ENCODE results near the gene CCDC186. TPM values are rescaled to one million over a fixed set of nuclear protein-coding genes. Genes with fewer than 3 reads are reported as not detected.
"Not testable (repeated sequence)": the region's sequence is repeated elsewhere in the genome, so short reads cannot be mapped to it uniquely, and the experiment has no call there.

The CCDC186 gene
- total RNA-seq, 1 experiment from 2014 or later = 17.1 TPM

GRCh38 chr10:114149476-114149875 is 24.5 kb downstream of the CCDC186 start:
- CTCF ChIA-PET; intact Hi-C loops (cut with micrococcal nuclease); H3K9ac ChIP-seq (ENCODE audit: low read length); H3K9me2 ChIP-seq (ENCODE audit: insufficient read depth); H2AFZ ChIP-seq (ENCODE audit: low read depth, low read length, poor library complexity, severe bottlenecking); H3K79me2 ChIP-seq (ENCODE audit: insufficient read depth, low read length); H3K27me3 ChIP-seq (ENCODE audit: insufficient read depth, low read length); BruUV-seq (replicated peaks); H4K20me1 ChIP-seq (ENCODE audit: insufficient read depth); ATAC-seq; RAD21 ChIA-PET (ENCODE audit: low non-redundant PET in 1 of 2, low total read pairs in 2 of 2, uncharacterized antibody in 2 of 2, unreplicated experiment in 2 of 2); H3K4me3 ChIP-seq (replicated peaks in 1 of 2; ENCODE audit: low read depth in 1 of 2, low read length in 2 of 2); H3K4me2 ChIP-seq (ENCODE audit: low read length); H3K27ac ChIP-seq (ENCODE audit: low read depth, low read length); H3K36me3 ChIP-seq (ENCODE audit: control insufficient read depth in 1 of 2, insufficient read depth in 2 of 2, low read length in 2 of 2); DNase-seq (ENCODE audit: low read depth, low spot score); POLR2A ChIA-PET; H3K9me3 ChIP-seq (ENCODE audit: control insufficient read depth in 1 of 2, insufficient read depth in 1 of 2, low read depth in 1 of 2, low read length in 2 of 2): not testable (repeated sequence)
- H3K4me1 ChIP-seq (ENCODE audit: control insufficient read depth in 1 of 2, insufficient read depth in 2 of 2, low read length in 2 of 2) = peaks cover 0 to 15% of the 10 kb centered on the region in 2 experiments; a peak in 2 of 4 replicates

GRCh38 chr10:114143160-114143559 is 30.8 kb downstream of the CCDC186 start:
- DNase-seq (ENCODE audit: low read depth, low spot score) (no peak), ATAC-seq (no peak)
- H3K36me3 ChIP-seq (ENCODE audit: control insufficient read depth in 1 of 2, insufficient read depth in 2 of 2, low read length in 2 of 2) = no peaks in the 10 kb centered on the region
- BruUV-seq (replicated peaks) = no TSS peak
- H3K27ac ChIP-seq (ENCODE audit: low read depth, low read length) = no peak overlapping the region
- CTCF ChIA-PET = no interaction called here
- H3K79me2 ChIP-seq (ENCODE audit: insufficient read depth, low read length) = no peaks in the 10 kb centered on the region
- no peaks in the 10 kb centered on the region for H3K27me3 ChIP-seq (ENCODE audit: insufficient read depth, low read length)
- H3K4me3 ChIP-seq (replicated peaks in 1 of 2; ENCODE audit: low read depth in 1 of 2, low read length in 2 of 2) = no peak overlapping the region
- no peaks in the 10 kb centered on the region for H3K4me1 ChIP-seq (ENCODE audit: control insufficient read depth in 1 of 2, insufficient read depth in 2 of 2, low read length in 2 of 2)
- no peak overlapping the region for H2AFZ ChIP-seq (ENCODE audit: low read depth, low read length, poor library complexity, severe bottlenecking)
- H3K9me2 ChIP-seq (ENCODE audit: insufficient read depth) = no peaks in the 10 kb centered on the region
- POLR2A ChIA-PET = no interaction called here
- H3K4me2 ChIP-seq (ENCODE audit: low read length) = no peak overlapping the region
- intact Hi-C loops (cut with micrococcal nuclease) = no loop called here
- RAD21 ChIA-PET (ENCODE audit: low non-redundant PET in 1 of 2, low total read pairs in 2 of 2, uncharacterized antibody in 2 of 2, unreplicated experiment in 2 of 2) = no interaction called here
- no peaks in the 10 kb centered on the region for H4K20me1 ChIP-seq (ENCODE audit: insufficient read depth)
- no peak overlapping the region for H3K9ac ChIP-seq (ENCODE audit: low read length)
- H3K9me3 ChIP-seq (ENCODE audit: control insufficient read depth in 1 of 2, insufficient read depth in 1 of 2, low read depth in 1 of 2, low read length in 2 of 2) = no peaks in the 10 kb centered on the region
- TF ChIP-seq RAD21 (IDR thresholded peaks at IDR 0.05; ENCODE audit: low read depth) = no peak
- TF ChIP-seq CEBPB (IDR thresholded peaks at IDR 0.05; ENCODE audit: low read depth) = no peak
- TF ChIP-seq SIN3A (IDR thresholded peaks at IDR 0.05; ENCODE audit: low read depth) = no peak
- no peak for TF ChIP-seq ZBTB33 (IDR thresholded peaks at IDR 0.05; ENCODE audit: extremely low read depth, insufficient replicate concordance, low read length)
- TF ChIP-seq EZH2phosphoT487 (IDR thresholded peaks at IDR 0.05; ENCODE audit: borderline replicate concordance) = no peak
- no peak for TF ChIP-seq SP1 (IDR thresholded peaks at IDR 0.05; ENCODE audit: low read depth)
- TF ChIP-seq, protein P1, sequence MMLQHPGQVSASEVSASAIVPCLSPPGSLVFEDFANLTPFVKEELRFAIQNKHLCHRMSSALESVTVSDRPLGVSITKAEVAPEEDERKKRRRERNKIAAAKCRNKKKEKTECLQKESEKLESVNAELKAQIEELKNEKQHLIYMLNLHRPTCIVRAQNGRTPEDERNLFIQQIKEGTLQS (IDR thresholded peaks at IDR 0.05) = no peak
- TF ChIP-seq JUND (IDR thresholded peaks at IDR 0.05) = no peak
- no peak for TF ChIP-seq FOSL1 (IDR thresholded peaks at IDR 0.05; ENCODE audit: low read depth)
- TF ChIP-seq ZFX (IDR thresholded peaks at IDR 0.05) = no peak
- no peak for TF ChIP-seq SRF (IDR thresholded peaks at IDR 0.05; ENCODE audit: low read depth)
